Measurements from ENCODE around the gene ID1. TPM values are rescaled to one million over a fixed set of nuclear protein-coding genes. Genes with fewer than 3 reads are reported as not detected.

Gene ID1
- total and polyA plus RNA-seq, 2 experiments from 2014 or later, result 221 to 479 TPM

GRCh38 chr20:31572701-31573554 is 32.2 kb upstream of the ID1 start:
- TF ChIP-seq ZNF462 (CRISPR knock-in tag; IDR thresholded peaks at IDR 0.05) (peak; percentile 37; the same call in 1 of the 2 replicates), JUNB (IDR thresholded peaks at IDR 0.05; ENCODE audit: unreplicated experiment) (no peak), POLR2AphosphoS5 (IDR thresholded peaks at IDR 0.05; ENCODE audit: low read depth) (peak; percentile 88), ZNF331 (CRISPR knock-in tag; IDR thresholded peaks at IDR 0.05; ENCODE audit: low read depth) (no peak), CREB1 (CRISPR knock-in tag; IDR thresholded peaks at IDR 0.05; ENCODE audit: low read depth) (peak; percentile 69; the same call in 1 of the 2 replicates), STAT1 (IDR thresholded peaks at IDR 0.05; ENCODE audit: unreplicated experiment) (no peak), NANOG (IDR thresholded peaks at IDR 0.05; ENCODE audit: borderline replicate concordance) (no peak), EZH2 (IDR thresholded peaks at IDR 0.05; ENCODE audit: low read depth, unreplicated experiment) (no peak), ZNF114 (CRISPR knock-in tag; IDR thresholded peaks at IDR 0.05) (no peak; the same call in 1 of the 2 replicates), ETS1 (IDR thresholded peaks at IDR 0.05) (no peak), EZH2phosphoT487 (IDR thresholded peaks at IDR 0.05; ENCODE audit: unreplicated experiment) (no peak)
- TF ChIP-seq, protein P1, sequence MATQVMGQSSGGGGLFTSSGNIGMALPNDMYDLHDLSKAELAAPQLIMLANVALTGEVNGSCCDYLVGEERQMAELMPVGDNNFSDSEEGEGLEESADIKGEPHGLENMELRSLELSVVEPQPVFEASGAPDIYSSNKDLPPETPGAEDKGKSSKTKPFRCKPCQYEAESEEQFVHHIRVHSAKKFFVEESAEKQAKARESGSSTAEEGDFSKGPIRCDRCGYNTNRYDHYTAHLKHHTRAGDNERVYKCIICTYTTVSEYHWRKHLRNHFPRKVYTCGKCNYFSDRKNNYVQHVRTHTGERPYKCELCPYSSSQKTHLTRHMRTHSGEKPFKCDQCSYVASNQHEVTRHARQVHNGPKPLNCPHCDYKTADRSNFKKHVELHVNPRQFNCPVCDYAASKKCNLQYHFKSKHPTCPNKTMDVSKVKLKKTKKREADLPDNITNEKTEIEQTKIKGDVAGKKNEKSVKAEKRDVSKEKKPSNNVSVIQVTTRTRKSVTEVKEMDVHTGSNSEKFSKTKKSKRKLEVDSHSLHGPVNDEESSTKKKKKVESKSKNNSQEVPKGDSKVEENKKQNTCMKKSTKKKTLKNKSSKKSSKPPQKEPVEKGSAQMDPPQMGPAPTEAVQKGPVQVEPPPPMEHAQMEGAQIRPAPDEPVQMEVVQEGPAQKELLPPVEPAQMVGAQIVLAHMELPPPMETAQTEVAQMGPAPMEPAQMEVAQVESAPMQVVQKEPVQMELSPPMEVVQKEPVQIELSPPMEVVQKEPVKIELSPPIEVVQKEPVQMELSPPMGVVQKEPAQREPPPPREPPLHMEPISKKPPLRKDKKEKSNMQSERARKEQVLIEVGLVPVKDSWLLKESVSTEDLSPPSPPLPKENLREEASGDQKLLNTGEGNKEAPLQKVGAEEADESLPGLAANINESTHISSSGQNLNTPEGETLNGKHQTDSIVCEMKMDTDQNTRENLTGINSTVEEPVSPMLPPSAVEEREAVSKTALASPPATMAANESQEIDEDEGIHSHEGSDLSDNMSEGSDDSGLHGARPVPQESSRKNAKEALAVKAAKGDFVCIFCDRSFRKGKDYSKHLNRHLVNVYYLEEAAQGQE (IDR thresholded peaks at IDR 0.05; ENCODE audit: unreplicated experiment), result no peak
- TF ChIP-seq, protein P2, sequence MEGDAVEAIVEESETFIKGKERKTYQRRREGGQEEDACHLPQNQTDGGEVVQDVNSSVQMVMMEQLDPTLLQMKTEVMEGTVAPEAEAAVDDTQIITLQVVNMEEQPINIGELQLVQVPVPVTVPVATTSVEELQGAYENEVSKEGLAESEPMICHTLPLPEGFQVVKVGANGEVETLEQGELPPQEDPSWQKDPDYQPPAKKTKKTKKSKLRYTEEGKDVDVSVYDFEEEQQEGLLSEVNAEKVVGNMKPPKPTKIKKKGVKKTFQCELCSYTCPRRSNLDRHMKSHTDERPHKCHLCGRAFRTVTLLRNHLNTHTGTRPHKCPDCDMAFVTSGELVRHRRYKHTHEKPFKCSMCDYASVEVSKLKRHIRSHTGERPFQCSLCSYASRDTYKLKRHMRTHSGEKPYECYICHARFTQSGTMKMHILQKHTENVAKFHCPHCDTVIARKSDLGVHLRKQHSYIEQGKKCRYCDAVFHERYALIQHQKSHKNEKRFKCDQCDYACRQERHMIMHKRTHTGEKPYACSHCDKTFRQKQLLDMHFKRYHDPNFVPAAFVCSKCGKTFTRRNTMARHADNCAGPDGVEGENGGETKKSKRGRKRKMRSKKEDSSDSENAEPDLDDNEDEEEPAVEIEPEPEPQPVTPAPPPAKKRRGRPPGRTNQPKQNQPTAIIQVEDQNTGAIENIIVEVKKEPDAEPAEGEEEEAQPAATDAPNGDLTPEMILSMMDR (conservative IDR thresholded peaks at IDR 0.05; ENCODE audit: low read depth in 2 of 2), result no peak
- Histone ChIP-seq H2AFZ (no peak overlapping the region), H3K9me2 (ENCODE audit: insufficient read depth) (no peaks in the 10 kb centered on the region), H3K4me2 (peak overlapping the region; percentile 82), H3K27ac (ENCODE audit: low read depth) (peak overlapping the region; percentile 98), H4K20me1 (replicated peaks; ENCODE audit: insufficient read depth) (no peaks in the 10 kb centered on the region; the same call in 1 of the 2 replicates), H3K4me3 (peak overlapping the region; percentile 53), H3K36me3 (ENCODE audit: insufficient read depth) (no peaks in the 10 kb centered on the region), H3F3A (replicated peaks; ENCODE audit: low read depth) (peaks cover 52% of the 10 kb centered on the region), H3K79me2 (replicated peaks; ENCODE audit: insufficient read depth) (0 out of 2 replicates have a peak, but pooled peaks cover 4% of the 10 kb centered on the region), H3K4me1 (ENCODE audit: insufficient read depth) (peaks cover 69% of the 10 kb centered on the region), H3K27me3 (ENCODE audit: insufficient read depth) (no peaks in the 10 kb centered on the region)
- DNase-seq (ENCODE audit: low spot score), result peak; percentile 100
- Mint-ChIP-seq H3K9me3 (peaks cover 12% of the 10 kb centered on the region), H3K4me1 (peaks cover 61% of the 10 kb centered on the region), H3K4me3 (peak overlapping the region; percentile 74), H3K27ac (peak overlapping the region; percentile 97), H3K36me3 (ENCODE audit: low read depth) (peaks cover 32% of the 10 kb centered on the region), H3K27me3 (ENCODE audit: insufficient read depth, low read depth, poor library complexity) (peaks cover 44% of the 10 kb centered on the region)
- peak; percentile 79 for ATAC-seq
